ENCODE measurements around the gene LRRC23.
"Not testable (repeated sequence)": the region's sequence is repeated elsewhere in the genome, so short reads cannot be mapped to it uniquely, and the experiment has no call there.

- TF ChIP-seq, protein P1, sequence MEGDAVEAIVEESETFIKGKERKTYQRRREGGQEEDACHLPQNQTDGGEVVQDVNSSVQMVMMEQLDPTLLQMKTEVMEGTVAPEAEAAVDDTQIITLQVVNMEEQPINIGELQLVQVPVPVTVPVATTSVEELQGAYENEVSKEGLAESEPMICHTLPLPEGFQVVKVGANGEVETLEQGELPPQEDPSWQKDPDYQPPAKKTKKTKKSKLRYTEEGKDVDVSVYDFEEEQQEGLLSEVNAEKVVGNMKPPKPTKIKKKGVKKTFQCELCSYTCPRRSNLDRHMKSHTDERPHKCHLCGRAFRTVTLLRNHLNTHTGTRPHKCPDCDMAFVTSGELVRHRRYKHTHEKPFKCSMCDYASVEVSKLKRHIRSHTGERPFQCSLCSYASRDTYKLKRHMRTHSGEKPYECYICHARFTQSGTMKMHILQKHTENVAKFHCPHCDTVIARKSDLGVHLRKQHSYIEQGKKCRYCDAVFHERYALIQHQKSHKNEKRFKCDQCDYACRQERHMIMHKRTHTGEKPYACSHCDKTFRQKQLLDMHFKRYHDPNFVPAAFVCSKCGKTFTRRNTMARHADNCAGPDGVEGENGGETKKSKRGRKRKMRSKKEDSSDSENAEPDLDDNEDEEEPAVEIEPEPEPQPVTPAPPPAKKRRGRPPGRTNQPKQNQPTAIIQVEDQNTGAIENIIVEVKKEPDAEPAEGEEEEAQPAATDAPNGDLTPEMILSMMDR (IDR thresholded peaks at IDR 0.05), result not testable (repeated sequence)
- TF ChIP-seq POLR2A (IDR thresholded peaks at IDR 0.05), result not testable (repeated sequence)
These were observed 30.6 kb upstream of the LRRC23 start for GRCh38 chr12:6874015-6874368.
